Kidney capillary endothelial cell (primary cell): ENCODE measurements around the gene TRIL.
A peak's percentile ranks its signal among the peaks of the same experiment; 100 is the strongest.

ENCODE experiments used
- DNase-seq: peaks from one replicate; pipeline ENCODE4 v3.0.0-alpha.2; 2018; ENCODE audit warnings: low spot score

The TRIL gene, protein sequence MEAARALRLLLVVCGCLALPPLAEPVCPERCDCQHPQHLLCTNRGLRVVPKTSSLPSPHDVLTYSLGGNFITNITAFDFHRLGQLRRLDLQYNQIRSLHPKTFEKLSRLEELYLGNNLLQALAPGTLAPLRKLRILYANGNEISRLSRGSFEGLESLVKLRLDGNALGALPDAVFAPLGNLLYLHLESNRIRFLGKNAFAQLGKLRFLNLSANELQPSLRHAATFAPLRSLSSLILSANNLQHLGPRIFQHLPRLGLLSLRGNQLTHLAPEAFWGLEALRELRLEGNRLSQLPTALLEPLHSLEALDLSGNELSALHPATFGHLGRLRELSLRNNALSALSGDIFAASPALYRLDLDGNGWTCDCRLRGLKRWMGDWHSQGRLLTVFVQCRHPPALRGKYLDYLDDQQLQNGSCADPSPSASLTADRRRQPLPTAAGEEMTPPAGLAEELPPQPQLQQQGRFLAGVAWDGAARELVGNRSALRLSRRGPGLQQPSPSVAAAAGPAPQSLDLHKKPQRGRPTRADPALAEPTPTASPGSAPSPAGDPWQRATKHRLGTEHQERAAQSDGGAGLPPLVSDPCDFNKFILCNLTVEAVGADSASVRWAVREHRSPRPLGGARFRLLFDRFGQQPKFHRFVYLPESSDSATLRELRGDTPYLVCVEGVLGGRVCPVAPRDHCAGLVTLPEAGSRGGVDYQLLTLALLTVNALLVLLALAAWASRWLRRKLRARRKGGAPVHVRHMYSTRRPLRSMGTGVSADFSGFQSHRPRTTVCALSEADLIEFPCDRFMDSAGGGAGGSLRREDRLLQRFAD

DNA sequence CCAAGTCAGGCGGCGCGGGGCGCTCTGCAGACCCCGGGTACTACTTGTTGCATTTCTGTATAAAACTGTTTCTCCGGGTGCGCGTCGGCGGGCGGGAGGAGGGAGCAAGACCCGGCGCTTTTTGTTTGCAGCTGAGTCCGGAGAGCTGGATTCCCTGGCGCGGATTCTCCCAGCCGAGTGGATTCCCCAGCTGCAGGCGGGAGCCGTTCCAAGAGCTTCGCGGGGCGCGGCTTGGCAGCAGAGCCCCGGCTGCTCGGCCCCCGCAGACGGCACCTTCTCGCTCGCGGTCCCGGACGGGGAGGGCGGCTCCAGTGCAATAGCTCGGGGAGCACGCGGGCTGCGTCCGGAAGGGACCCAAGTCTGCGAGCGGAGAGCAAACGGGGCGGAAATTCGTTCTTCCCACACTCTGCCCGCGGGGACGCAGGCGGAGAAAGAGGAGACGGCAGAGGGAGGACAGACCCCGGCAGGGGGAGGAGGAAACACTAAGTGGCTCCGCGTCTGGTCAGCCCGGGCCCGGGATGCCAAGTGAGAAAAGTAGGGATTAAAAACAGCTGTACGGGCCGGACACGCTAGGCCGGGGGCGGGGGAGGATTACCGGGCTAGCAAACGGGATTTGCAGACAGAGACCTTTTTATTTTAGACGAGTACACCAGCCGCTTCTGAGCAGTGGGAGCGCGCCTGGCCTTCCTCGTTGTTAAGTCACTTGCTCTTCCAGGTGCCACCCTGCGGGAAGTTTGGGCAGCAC, at the start of gene TRIL:
TSS of gene TRIL (minus strand) at position 96 of the 745 bp plus-strand sequence. CDS start 284 bp downstream, outside the sequence.
- no peak for DNase-seq

DNA sequence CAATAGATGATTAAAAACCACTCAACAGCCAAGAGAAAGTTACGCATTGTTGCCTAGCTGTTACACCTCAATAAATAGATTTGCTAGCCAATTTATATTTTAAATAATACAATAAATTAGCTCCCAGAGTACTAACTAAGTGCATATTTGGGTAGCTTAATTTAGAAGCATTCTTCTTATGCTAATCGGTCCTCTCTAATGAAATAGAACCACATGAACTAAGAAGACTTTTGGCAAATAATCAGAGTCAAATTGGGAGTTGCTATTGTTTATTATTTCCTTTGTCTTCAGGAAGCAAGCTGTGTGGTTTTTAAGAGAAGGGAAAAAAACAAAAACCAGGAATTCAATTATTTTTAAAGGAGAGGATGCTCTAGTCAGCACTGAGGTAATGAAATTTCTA, 49.0 kb upstream of the TRIL start:
- no peak for DNase-seq

DNA sequence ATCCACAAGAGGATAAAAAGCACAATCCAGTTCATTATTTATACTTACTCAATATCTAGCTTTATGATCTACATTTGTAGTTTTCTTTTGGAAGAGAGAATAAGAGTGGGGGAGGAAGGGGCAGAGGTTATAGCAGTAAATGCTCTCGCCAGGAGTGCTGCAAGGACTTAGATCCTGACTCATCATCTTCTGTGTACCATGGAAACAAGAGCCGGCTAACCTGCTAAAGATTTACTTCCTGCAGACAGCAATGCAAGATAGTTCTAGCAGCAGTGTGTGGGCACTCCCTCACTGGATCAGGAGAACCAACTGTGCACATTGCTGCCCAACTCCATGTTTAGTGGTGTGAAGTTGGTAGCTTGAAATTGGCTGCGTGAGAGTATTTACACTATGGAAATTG, 47.7 kb upstream of the TRIL start:
- no peak for DNase-seq

DNA sequence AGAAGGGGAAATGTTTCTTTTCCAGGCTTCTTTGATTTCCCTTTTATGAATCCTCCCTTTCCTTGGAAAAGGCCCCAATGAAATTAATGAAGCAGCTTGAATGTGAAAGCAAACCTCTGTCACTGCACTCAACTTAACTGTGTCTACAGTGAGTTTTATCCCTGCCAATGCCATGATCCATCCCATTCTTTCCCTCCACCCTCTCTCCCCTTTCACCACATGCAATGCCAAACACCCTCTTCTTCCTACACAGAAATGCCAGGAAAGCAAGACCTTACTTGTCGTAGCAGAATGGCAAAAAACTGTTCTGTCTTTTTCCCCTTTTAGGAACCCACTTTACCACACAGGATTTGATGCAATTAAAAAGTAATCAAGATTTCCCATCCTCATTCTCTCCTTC, 47.3 kb upstream of the TRIL start:
- DNase-seq: no peak

DNA sequence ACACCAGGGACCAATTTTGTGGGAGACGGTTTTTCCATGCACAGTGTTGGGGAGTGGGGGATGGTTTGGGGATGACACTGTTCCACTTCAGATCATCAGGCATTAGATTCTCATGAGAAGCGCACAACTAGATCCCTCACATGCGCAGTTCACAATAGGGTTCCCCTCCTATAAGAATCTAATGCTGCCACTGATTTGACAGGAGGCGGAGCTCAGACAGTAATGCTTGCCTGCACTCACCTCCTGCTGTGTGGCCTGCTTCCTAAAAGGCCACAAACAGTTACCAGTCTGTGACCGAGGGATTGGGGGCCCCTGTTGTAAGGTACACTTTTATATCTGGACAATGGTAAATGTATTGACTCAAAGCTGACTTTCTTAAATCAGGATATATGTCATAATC, 45.6 kb upstream of the TRIL start:
- DNase-seq: no peak

DNA sequence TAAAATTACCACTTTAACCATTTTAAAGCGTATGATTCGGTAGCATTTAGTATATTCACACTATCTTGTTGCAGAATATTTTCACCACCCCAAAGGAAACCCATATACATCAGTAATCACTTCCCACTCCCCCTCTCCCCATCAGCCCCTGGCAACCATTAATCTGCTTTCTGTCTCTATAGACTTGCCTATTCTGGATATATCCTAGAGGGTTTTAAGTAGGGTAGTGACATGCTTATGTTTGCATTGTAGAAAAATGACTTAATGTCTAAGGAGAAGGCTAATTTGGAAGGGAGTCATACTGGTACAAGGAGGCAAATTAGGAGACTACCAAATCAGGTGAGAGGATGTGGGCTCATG, 42.6 kb upstream of the TRIL start:
- DNase-seq: no peak

DNA sequence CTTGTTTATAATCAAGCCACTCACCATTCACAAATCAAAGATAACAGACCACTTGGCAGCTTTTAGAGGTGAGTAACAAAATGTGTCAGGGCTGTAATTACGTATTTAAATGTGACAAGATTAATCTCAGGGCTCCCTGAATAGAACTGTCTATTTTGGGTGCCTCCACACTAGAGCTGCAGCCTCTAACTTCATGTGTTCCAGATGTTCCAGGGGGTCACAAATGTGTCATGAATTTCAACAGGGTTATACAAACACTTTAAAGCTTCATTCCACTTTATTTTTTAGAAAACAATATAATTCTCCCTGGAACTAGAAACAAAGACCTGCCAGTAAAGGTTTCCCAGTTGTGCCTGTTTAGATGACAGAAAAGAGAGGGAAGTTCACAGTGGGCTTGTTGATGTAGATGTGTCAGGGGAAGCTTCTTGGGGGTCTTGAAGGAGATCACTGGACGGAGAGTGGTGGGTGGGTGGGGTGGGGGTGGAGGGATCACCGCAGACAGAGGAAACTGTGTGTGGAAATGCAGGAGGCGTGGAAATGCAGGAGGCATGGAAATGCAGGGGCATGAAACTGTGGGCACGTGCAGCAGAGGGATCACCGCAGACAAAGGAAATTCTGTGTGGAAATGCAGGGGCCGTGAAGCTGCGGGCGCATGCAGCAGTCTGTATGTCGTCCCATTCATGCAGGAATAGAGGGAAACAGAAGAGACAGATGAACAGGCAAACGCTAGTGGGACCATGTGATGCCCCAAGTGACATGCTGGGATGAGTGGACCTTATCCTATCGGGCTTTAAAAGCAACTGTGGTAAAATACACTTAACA, 42.0 kb upstream of the TRIL start:
- DNase-seq: no peak

DNA sequence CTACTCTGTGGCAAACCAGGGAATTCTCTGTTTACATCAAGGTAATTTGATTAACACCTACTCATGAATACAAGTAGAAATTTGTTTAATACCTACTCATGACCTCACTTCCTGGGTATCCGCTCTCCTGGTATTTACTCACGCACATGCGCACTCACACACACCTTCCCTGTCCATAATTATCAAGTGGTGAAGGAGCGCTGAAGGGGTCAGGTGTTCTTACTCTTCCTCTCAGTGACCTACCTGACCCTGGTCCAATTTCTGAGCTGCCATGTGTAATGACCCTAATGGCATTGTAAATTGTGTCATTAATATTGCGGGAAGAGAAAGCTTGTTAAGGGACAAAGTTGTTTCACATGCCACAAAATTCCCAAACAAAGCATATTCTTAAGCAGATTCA, 41.3 kb upstream of the TRIL start:
- no peak for DNase-seq

DNA sequence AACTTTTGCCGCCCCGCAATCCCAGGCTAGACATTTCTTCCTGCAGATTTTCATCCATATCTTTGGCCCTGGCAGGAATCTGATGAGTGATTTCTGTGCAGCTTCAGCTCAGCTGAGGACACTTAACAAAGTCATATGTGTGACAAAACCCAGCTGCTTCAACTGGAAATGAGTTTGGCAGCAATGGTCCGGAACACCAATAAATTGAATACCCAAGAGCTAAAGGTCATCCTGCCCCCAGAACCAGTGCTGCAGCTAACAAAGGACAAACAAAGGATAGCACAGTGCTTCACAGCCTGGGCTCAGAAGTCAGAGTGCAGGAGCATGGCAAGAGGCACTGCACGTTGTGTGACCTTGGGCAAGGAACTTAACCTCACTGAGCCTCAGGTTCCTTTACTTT, 40.0 kb upstream of the TRIL start:
- DNase-seq: no peak

DNA sequence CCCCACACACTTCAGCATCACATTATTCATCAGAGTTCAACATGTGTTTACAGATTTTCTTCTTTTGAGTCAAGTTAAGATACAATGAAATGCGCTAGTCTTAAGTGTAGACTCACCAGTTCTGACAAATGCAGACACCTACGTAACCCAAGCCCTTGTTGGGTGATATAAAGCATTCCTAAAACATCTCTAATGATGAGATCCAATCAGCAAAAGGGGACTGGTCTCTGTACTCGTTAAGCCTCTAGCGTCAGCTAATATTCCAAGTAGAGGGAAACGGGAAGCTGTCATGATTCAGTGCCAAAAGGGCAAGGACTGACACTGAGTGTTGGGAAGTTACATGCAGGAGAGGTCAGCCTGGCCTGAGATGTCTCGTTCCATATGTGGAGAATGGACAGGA, 38.7 kb upstream of the TRIL start:
- DNase-seq: peak; percentile 38

DNA sequence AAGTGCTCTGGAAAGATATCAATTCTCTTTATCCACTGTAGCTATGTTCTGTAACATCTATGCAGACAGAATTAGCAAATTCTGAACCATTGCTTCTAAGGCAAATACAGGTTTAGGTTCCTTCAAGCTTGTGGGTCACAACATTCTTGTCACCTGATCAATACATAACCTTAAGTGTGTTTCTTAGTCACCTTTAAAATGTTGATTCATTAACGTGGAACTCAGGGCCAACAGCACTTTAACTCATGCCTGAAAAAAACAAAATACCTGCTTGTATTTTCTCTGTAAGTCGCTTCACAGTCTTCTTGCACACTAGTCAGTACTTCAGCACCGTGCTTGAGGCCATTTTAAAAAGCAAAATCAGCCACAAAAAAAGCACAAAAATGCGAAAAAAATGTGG, 35.2 kb upstream of the TRIL start:
- no peak for DNase-seq

DNA sequence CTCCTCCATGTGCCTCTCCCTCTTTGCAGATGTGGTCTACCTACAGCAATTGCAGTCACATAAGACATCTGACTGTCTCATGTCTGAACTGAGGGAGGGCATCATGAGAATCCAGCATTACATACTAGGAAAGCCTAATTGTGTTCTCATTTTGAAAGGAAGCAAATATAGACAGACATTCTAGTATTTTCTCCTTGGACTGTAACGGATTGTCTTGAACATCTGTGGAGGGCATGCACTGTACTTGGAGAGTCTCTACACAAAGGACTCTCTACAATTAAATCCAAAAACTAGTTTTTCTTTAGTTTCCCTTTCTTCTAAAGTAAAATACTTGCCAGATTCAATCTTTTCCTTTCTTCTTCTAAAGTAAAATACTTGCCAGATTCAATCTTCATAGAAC, 34.7 kb upstream of the TRIL start:
- DNase-seq: no peak

DNA sequence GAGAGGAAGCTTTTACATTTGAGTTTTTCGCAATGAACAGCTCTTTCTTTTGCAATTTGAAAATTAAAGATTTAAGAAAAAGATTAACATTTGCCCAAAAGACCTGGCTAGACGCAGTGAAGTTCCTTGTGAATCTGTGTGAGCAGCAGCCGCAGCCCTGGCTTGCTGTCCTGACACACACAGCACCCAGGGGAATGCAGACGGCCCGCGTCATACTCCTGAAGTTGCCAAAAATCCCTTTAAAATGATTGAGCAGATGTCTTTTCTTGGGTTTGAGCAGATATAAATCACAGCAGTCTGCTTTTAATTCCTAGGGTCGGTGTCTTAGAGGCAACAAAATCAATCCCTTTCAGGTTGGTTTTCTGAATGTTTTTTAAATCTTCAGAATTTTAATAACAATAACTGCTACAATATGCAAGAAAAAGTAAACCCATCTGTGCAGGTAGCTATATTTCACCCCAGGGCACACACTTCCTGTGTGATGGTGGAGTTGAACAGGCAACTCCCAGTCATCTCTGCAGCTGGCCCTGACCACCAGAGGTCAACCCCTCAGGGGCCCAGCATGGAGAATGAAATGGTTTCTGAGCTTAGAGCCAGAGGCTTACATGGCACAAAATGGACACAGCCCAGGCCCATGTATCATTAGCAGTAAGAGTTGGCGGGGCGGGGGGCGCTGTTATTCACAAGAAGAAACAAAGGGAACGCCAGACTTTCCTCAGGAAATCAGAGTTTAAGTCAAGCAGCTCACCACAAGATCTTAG, 32.2 kb upstream of the TRIL start:
- DNase-seq: no peak

DNA sequence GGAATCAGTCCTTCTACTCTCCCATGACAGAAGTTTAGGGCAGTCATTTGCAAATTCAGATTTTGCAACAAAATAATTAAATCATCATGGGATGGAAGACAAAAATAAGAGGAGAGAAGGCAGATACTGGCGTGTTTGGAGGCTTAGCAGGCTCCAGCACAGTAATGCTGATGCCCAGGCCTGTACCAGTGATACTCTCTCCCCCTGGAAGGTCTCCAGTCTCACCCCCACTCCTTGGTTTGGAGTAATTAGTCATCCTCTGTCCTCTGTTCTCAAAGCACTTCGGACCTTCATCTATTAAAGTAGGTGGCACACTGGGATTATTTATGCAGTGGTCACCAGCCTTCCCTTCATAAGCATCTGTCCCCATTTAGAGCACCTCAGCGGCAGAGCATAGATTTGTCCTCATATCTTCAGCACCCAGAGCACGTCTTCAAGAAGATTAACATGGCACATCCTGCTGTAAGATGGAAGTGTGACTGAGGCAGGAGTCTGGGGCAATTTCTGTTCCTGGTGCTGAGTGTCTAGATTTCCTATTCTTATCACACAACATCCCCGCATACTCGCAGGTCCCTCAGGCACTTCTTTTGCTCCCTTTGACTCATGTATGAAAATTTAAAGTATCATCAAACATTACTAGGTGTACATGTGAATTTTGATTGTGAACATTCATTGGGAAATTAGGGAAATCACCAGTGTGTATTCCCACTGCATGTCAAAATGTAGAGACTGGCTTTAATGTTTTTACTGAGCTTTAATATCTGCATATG, 31.3 kb upstream of the TRIL start:
- no peak for DNase-seq

DNA sequence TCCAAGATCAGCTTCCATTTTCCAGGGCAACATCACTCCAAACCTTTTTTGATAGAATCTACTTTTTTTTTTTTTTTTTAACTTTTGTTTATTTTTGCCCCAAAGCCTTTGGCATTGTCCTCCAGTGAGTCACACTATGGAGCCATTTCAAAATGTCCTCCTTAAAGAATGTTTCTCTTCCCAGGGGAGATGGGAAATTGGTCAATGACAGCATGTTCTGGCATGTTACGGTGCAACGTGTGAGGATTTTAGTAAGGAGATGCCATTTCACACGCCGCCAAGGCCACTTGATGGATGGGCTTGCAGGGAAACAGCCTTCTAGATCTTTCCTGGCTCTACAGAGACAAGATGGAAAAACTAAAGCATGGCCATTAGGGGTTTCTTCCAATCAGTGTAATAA, 30.7 kb upstream of the TRIL start:
- peak; percentile 47 for DNase-seq

DNA sequence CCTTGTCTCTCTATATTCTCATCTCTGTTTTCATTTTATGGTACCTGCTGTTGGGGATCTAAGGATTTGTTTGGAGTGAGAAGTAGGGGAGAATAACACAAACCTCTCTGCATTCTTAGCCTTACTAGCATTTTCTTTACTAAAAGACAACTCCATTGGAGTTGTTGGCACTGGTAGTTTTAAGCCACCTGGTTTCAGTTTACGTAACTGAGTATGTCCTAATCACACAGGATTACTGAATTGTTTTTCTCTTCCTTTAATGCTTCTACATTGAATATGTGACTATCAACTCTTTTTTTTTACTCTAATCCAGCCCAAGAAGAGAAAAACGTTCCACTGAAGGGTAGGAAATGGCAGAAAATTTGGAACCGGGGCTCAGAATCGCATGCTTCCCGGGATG, 30.0 kb upstream of the TRIL start:
- DNase-seq: no peak

DNA sequence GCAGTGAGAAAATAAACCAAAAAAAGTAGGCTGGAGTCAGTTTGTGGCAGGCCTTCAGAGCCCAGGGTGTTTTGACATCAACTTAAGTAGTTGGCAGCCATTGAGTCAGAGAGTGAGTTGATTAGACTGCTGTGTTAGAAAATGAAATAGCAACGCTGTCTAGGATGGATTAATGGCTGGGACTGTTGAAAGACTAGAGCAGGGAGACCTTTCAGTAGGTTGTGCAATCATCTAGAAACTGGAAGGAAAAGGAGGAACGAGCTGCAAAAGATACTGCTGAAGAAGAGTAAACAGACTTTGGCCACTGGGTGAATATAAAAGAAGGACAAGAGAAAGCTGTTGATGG, 28.6 kb upstream of the TRIL start:
- no peak for DNase-seq

DNA sequence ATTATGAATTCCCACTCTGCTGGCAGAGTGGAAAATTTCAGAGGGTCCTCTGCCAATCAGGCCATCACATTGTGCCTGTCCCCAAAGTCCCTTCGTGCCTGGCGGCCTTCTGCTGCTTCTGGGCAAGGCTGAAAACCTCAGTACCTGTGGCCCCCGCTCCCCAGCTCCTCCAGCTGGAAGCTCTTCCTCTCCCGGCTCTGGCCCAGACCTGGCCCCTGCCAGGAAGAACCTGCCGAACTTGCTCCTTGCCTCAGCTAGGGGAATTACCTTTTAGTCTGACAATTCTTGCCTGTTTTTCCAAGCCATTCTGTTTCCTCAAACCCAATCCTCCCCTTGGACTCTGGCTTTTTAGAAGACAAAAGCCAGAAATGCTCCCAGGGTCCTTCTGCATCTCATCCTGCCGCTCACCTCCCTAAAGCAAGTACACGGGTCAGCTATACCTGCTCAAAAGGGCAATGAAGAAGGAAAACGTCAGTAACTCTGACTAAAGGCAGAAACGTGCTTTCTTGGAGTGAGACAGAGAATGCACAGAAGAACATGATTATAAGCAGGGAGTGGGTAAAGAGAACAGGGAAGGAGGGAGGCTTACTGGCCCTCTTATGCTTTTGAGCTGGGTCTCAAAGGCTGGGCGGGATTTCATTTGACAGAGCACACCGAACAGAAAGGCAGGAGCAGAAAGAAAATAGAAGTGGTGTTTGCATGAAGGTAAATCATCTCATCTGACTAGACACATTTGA, 28.1 kb upstream of the TRIL start:
- DNase-seq: no peak

DNA sequence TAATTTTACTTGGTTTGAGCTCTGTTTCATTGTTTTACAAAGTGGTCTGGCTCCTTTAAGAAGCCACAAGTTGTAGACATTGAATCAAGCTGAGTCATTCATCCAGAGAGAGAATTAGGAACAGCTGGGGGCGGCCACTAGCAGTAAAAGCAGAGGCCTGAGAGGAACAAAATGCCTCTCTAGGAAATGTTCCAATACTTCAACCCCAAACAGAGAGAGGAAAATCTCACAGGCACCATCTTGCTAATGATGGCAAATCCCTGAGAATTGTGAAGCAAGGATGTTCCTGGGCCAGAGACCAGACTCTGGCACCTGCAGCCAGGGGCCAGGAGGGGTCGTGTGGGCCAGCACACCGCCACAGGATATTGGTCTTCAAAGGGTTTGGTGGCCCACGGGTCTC, 26.5 kb upstream of the TRIL start:
- DNase-seq: peak; percentile 58

DNA sequence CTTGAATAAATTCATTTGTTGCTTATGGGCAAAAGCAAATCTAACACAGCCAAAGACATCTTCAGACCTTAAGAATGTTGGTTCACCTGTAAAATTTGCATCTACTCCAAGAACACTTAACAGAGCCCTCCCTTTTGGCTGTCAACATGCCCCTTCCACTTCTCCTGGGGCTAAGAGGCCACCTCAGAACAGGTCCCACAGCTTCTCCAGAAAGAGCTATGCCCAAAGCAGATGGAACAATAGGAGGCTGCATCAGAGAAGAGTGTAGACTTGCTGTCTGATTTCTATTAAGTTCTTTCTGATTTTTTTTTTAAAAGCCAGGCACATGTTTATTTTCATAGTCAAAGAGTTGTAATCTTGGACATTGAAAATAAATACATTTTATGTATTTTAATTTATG, 26.1 kb upstream of the TRIL start:
- DNase-seq: no peak
